Mesenchymal stem cell (in vitro differentiated cells and primary cell): ENCODE measurements around the gene SRXN1.

Source experiments
- DNase-seq: peaks from one replicate; pipeline ENCODE4 v3.0.0-alpha.2; 2013
- H2AFZ ChIP-seq: one replicate; pipeline ENCODE4 v1.6.1; 2013; ENCODE audit warnings: low read depth, mild to moderate bottlenecking, control low read depth, inconsistent platforms, low read length, moderate library complexity
- H2AK5ac ChIP-seq: 2 replicates; pipeline ENCODE4 v1.6.1; 2013; ENCODE audit warnings: low read length, moderate library complexity, mild to moderate bottlenecking, inconsistent platforms; ENCODE audit not compliant: severe bottlenecking
- H2BK120ac ChIP-seq: one replicate; pipeline ENCODE4 v1.6.1; 2013; ENCODE audit warnings: low read depth, mild to moderate bottlenecking, inconsistent platforms, low read length, moderate library complexity
- H2BK12ac ChIP-seq, 2 experiments: one replicate each; pipeline ENCODE4 v1.6.1; 2013; ENCODE audit warnings: inconsistent platforms in 2 of 2, low read length in 2 of 2, mild to moderate bottlenecking in 2 of 2, moderate library complexity in 2 of 2, control low read depth in 1 of 2
- H2BK15ac ChIP-seq: one replicate; pipeline ENCODE4 v1.6.1; 2013; ENCODE audit warnings: mild to moderate bottlenecking, low read depth, inconsistent platforms; ENCODE audit not compliant: poor library complexity, severe bottlenecking
- H2BK5ac ChIP-seq: 2 replicates; pipeline ENCODE4 v1.6.1; 2013; ENCODE audit warnings: low read depth, mild to moderate bottlenecking, low read length, control low read depth, inconsistent platforms; ENCODE audit not compliant: poor library complexity, severe bottlenecking
- H3K14ac ChIP-seq, 2 experiments: one replicate each; pipeline ENCODE4 v1.6.1; 2013; ENCODE audit warnings: inconsistent platforms in 2 of 2, low read length in 2 of 2, control low read depth in 1 of 2, mild to moderate bottlenecking in 1 of 2, moderate library complexity in 1 of 2
- H3K18ac ChIP-seq, 2 experiments: one replicate each; pipeline ENCODE4 v1.6.1; 2013; ENCODE audit warnings: inconsistent platforms in 2 of 2, low read length in 2 of 2, control low read depth in 1 of 2, low read depth in 1 of 2, mild to moderate bottlenecking in 1 of 2
- H3K23ac ChIP-seq, 2 experiments: one replicate each; pipeline ENCODE4 v1.6.1; 2013; ENCODE audit warnings: inconsistent platforms in 2 of 2, low read length in 2 of 2, mild to moderate bottlenecking in 2 of 2, moderate library complexity in 2 of 2, control low read depth in 1 of 2
- H3K27ac ChIP-seq: 2 replicates; pipeline ENCODE4 v1.5.1; 2013; ENCODE audit warnings: mild to moderate bottlenecking, moderate library complexity, low read length, control low read depth, inconsistent platforms; ENCODE audit not compliant: poor library complexity, severe bottlenecking
- H3K27me3 ChIP-seq, 2 experiments: 2 replicates each; pipeline versions ENCODE4 v1.6.1 to v1.7.0; 2013; ENCODE audit warnings: low read length in 2 of 2, mild to moderate bottlenecking in 2 of 2, moderate library complexity in 2 of 2, control low read depth in 1 of 2, inconsistent platforms in 1 of 2; ENCODE audit not compliant: control insufficient read depth in 1 of 2, insufficient read depth in 1 of 2
- H3K36me3 ChIP-seq, 2 experiments: 2 replicates each; pipeline versions ENCODE4 v1.6.1 to v1.7.0; 2013; ENCODE audit warnings: low read length in 2 of 2, control low read depth in 1 of 2, inconsistent platforms in 1 of 2, low read depth in 1 of 2, mild to moderate bottlenecking in 1 of 2; ENCODE audit not compliant: insufficient read depth in 2 of 2, control insufficient read depth in 1 of 2
- H3K4ac ChIP-seq, 2 experiments: one replicate each; pipeline ENCODE4 v1.6.1; 2013; ENCODE audit warnings: inconsistent platforms in 2 of 2, low read length in 2 of 2, mild to moderate bottlenecking in 2 of 2, moderate library complexity in 2 of 2, control low read depth in 1 of 2, low read depth in 1 of 2
- H3K4me1 ChIP-seq: 2 replicates; pipeline ENCODE4 v1.6.1; 2013; ENCODE audit warnings: low read depth, low read length, control low read depth; ENCODE audit not compliant: control insufficient read depth, insufficient read depth
- H3K4me2 ChIP-seq: 2 replicates; pipeline ENCODE4 v1.6.1; 2013; ENCODE audit warnings: low read length, mild to moderate bottlenecking, inconsistent platforms; ENCODE audit not compliant: poor library complexity, severe bottlenecking
- H3K4me3 ChIP-seq, 2 experiments: 2 replicates each; pipeline versions ENCODE4 v1.5.1 to v1.7.0; 2013; ENCODE audit warnings: low read length in 2 of 2, mild to moderate bottlenecking in 2 of 2, control low read depth in 1 of 2, low read depth in 1 of 2; ENCODE audit not compliant: insufficient read depth in 1 of 2
- H3K79me1 ChIP-seq: replicated peaks from 2 replicates; pipeline ENCODE4 v1.6.1; 2013; ENCODE audit warnings: mild to moderate bottlenecking, control low read depth, low read length, inconsistent platforms; ENCODE audit not compliant: poor library complexity, severe bottlenecking
- H3K9ac ChIP-seq: 2 replicates; pipeline ENCODE4 v1.7.0; 2013; ENCODE audit warnings: mild to moderate bottlenecking, low read length, moderate library complexity
- H3K9me3 ChIP-seq: 2 replicates; pipeline ENCODE4 v1.7.0; 2013; ENCODE audit warnings: mild to moderate bottlenecking, low read length; ENCODE audit not compliant: control insufficient read depth
- H4K8ac ChIP-seq: one replicate; pipeline ENCODE4 v1.6.1; 2013; ENCODE audit warnings: inconsistent platforms, mild to moderate bottlenecking, low read length, moderate library complexity
- H4K91ac ChIP-seq: one replicate; pipeline ENCODE4 v1.6.1; 2013; ENCODE audit warnings: mild to moderate bottlenecking, low read length, inconsistent platforms
- WGBS: methylation state at CpG from one replicate; pipeline ENCODE4 v1.1.7; 2013; ENCODE audit warnings: mixed read lengths; 5-methylcytosine and 5-hydroxymethylcytosine counted together

Gene SRXN1

DNA sequence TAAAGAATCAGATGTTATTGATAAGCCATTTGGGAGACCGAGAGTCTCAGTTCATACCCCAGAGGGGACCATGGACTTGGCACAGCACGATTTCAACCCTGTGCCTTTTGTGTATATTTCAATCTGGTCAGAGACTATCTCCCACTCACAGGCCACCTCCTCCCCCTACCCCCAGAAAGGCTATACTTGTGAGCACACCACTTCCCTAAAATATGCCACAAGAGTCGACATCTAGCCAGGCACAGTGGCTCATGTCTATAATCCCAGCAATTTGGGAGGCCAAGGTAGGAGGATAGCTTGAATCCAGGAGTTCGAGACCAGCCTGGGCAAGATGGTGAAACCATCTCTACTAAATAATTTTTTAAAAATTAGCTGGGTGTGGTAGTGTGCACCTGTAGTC, 29.3 kb downstream of the SRXN1 start:
- Histone ChIP-seq H3K18ac (no peak overlapping the region), H3K14ac (no peak overlapping the region), H4K91ac (no peak overlapping the region), H3K4me2 (no peak overlapping the region), H2BK5ac (no peak overlapping the region), H3K9me3 (peaks cover 10% of the 10 kb centered on the region), H3K4me1 (no peaks in the 10 kb centered on the region), H3K27ac (no peak overlapping the region), H3K9ac (no peak overlapping the region), H2AFZ (no peak overlapping the region), H2BK15ac (no peak overlapping the region), H3K36me3 (no peaks in the 10 kb centered on the region), H2AK5ac (no peak overlapping the region), H3K79me1 (no peaks in the 10 kb centered on the region), H2BK12ac (no peak overlapping the region), H3K23ac (no peak overlapping the region), H4K8ac (no peak overlapping the region), H3K27me3 (peaks cover 57 to 63% of the 10 kb centered on the region in 2 experiments), H2BK120ac (no peak overlapping the region), H3K4ac (no peak overlapping the region), H3K4me3 (no peak overlapping the region)
- no peak for DNase-seq
- 53% methylated on average over 3 of the region's 4 CpGs for WGBS

DNA sequence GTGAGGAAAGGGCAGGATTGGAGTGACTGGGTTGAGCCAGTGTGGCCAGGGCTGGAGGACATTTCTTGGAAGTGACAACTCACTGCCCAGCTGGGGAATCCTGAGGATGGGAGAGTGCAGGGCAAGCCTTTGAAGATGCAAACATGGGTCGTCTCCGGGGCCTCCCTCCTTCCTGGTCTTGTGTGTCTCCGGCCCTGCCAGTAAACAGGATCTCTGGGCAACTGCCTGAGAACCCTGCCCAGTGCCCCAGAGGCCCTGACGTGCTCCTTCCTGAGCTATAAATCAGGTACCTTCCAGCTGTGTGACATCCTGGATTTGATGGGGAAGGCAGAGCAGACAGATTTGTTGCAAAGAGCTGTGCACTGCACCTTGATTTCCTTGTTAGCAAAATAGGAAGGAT, 30.0 kb downstream of the SRXN1 start:
- no peak overlapping the region for H3K23ac ChIP-seq
- no peak overlapping the region for H2AFZ ChIP-seq

DNA sequence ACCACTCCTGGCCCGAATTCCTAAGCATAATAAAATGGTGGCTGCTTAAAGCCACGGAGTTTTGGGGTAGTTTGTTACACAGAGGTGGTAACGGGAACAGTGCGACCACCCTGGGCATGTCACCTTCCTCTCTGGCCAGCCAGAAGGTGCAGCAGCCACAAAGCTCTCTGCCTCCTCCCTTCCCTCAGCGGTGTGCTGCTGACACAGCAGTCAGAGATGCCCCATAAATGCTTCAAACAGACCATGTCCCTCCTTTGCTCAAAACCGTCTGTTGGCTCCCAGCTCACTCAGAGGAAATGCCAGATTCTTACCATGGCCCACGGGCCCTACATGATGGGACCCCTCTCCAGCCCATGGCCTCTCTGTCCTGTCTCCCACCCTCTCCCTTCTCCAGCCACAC, 30.8 kb downstream of the SRXN1 start:
- no peak overlapping the region for H3K4me2 ChIP-seq
- DNase-seq: no peak
- no peaks in the 10 kb centered on the region for H3K79me1 ChIP-seq
- H3K36me3 ChIP-seq: no peaks in the 10 kb centered on the region
- no peak overlapping the region for H2BK120ac ChIP-seq
- H2BK15ac ChIP-seq: no peak overlapping the region
- H2AFZ ChIP-seq: no peak overlapping the region
- H3K9me3 ChIP-seq: peaks cover 25% of the 10 kb centered on the region
- whole genome bisulfite sequencing: 58% methylated on average over 7 of the region's 7 CpGs
- no peak overlapping the region for H2BK5ac ChIP-seq
- H3K4me3 ChIP-seq: no peak overlapping the region
- H3K4ac ChIP-seq: no peak overlapping the region
- no peaks in the 10 kb centered on the region for H3K4me1 ChIP-seq
- H4K91ac ChIP-seq: no peak overlapping the region
- no peak overlapping the region for H3K27ac ChIP-seq
- H2AK5ac ChIP-seq: no peak overlapping the region
- no peak overlapping the region for H3K18ac ChIP-seq
- H3K23ac ChIP-seq: peak overlapping the region in 1 of 2 experiments; percentile 46
- H3K27me3 ChIP-seq: peaks cover 52 to 54% of the 10 kb centered on the region in 2 experiments
- H3K9ac ChIP-seq: no peak overlapping the region
- H2BK12ac ChIP-seq: no peak overlapping the region
- no peak overlapping the region for H4K8ac ChIP-seq
- H3K14ac ChIP-seq: peak overlapping the region in 1 of 2 experiments; percentile 3

More for the DNA sequence above, 30.0 kb downstream of the SRXN1 start:
- Histone ChIP-seq H4K8ac (no peak overlapping the region), H3K4me2 (no peak overlapping the region), H3K9me3 (peaks cover 17% of the 10 kb centered on the region), H3K79me1 (no peaks in the 10 kb centered on the region), H3K14ac (no peak overlapping the region), H3K4me3 (no peak overlapping the region), H3K4ac (no peak overlapping the region), H2BK5ac (no peak overlapping the region), H3K36me3 (no peaks in the 10 kb centered on the region), H3K18ac (no peak overlapping the region), H3K4me1 (no peaks in the 10 kb centered on the region), H3K27ac (no peak overlapping the region), H3K27me3 (peaks cover 57 to 63% of the 10 kb centered on the region in 2 experiments), H2BK15ac (no peak overlapping the region), H4K91ac (no peak overlapping the region), H2BK12ac (no peak overlapping the region), H2AK5ac (no peak overlapping the region), H2BK120ac (no peak overlapping the region), H3K9ac (no peak overlapping the region)
- WGBS: 26% methylated on average over 4 of the region's 4 CpGs
- no peak for DNase-seq

DNA sequence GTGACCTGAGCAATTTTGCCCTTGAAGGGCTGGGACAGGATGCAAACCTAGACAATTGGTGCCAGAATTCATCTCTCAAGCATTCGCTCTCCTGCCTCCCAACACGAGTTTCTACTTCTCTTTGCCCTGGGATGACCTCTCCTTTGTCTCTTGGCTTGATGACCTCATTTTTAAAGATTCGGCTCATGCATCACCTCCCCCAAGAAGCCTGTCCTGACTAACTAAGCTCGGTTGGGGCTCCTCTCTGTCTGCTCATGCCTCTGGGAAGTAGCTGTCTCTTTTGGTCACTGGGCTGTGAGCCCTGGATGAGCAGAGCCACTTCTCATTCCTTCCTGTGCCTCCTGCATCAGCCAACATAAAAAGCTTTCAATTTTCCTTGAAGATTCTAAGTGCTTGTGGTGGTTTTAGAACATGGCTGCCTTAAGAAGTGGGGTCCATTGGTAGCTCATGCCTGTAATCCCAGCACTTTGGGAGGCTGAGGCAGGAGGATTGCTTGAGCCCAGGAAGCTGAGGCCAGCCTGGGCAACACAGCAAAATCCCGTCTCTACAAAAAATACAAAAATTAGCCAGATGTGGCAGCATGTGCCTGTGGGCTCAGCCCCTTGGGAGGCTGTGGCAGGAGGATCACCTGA, 31.8 kb downstream of the SRXN1 start:
- no peak overlapping the region for H2AFZ ChIP-seq
- no peak for DNase-seq
- no peak overlapping the region for H3K4me3 ChIP-seq
- H4K8ac ChIP-seq: no peak overlapping the region
- H3K36me3 ChIP-seq: no peaks in the 10 kb centered on the region
- no peak overlapping the region for H2BK12ac ChIP-seq
- no peaks in the 10 kb centered on the region for H3K4me1 ChIP-seq
- H2BK15ac ChIP-seq: no peak overlapping the region
- H2BK5ac ChIP-seq: no peak overlapping the region
- no peak overlapping the region for H3K4me2 ChIP-seq
- H2BK120ac ChIP-seq: no peak overlapping the region
- H3K18ac ChIP-seq: no peak overlapping the region
- no peaks in the 10 kb centered on the region for H3K79me1 ChIP-seq
- no peak overlapping the region for H3K23ac ChIP-seq
- no peak overlapping the region for H4K91ac ChIP-seq
- peaks cover 47 to 48% of the 10 kb centered on the region in 2 experiments for H3K27me3 ChIP-seq
- no peak overlapping the region for H3K4ac ChIP-seq
- H3K9ac ChIP-seq: no peak overlapping the region
- H3K9me3 ChIP-seq: peaks cover 27% of the 10 kb centered on the region
- H3K27ac ChIP-seq: no peak overlapping the region
- 38% methylated on average over 5 of the region's 5 CpGs for WGBS
- H2AK5ac ChIP-seq: no peak overlapping the region
- no peak overlapping the region for H3K14ac ChIP-seq
